ENCODE measurements around the gene AFTPH.
A peak's percentile ranks its signal among the peaks of the same experiment; 100 is the strongest.

Gene AFTPH

DNA sequence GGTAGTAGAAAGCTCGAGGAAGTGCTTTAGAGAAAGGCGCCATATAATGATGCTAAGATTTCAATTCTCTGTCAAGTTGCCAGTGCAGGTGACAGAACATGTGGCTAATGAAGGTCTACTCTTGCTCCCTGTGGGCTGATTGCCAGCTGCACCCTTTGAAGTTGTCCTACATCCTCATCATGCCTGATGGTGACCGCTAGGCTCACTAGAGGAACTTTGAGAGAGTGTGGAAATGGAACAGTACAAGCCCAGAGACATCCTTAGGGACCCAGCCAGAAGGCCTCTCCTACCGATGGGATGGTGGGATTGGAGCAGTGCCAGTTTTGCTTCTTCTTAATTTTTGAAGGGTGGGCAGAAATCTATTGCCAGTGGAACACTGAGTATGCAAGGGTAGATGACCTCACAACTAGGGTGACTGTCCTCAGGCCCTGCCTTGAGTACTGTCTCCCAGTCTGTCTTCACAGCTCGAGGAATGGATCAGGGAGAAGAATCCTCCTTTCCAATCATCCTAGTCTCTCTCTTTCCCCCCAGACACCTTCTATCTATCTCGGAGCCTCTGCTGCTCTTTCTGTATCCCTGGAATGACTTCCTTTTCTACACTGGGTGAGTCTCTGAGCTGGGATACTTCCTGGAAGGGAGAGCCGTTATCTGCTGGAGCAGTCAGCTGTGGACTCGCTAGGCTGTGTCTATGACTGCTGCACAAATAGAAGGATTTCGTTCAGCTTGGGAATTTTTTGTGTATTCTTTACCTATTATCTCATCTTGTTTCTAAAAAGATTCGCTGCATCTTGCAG, 36.7 kb upstream of the AFTPH start:
- ATAC-seq (replicated peaks) (no peak), DNase-seq (no peak)
- Mint-ChIP-seq H3K36me3 (ENCODE audit: insufficient read depth) (no peaks in the 10 kb centered on the region), H3K9me3 (no peaks in the 10 kb centered on the region), H3K27ac (no peak overlapping the region), H3K4me1 (ENCODE audit: low read depth in 2 of 2) (peaks cover 6 to 7% of the 10 kb centered on the region in 2 donors), H3K27me3 (peaks cover 6 to 33% of the 10 kb centered on the region in 2 donors), H3K4me3 (no peak overlapping the region)

DNA sequence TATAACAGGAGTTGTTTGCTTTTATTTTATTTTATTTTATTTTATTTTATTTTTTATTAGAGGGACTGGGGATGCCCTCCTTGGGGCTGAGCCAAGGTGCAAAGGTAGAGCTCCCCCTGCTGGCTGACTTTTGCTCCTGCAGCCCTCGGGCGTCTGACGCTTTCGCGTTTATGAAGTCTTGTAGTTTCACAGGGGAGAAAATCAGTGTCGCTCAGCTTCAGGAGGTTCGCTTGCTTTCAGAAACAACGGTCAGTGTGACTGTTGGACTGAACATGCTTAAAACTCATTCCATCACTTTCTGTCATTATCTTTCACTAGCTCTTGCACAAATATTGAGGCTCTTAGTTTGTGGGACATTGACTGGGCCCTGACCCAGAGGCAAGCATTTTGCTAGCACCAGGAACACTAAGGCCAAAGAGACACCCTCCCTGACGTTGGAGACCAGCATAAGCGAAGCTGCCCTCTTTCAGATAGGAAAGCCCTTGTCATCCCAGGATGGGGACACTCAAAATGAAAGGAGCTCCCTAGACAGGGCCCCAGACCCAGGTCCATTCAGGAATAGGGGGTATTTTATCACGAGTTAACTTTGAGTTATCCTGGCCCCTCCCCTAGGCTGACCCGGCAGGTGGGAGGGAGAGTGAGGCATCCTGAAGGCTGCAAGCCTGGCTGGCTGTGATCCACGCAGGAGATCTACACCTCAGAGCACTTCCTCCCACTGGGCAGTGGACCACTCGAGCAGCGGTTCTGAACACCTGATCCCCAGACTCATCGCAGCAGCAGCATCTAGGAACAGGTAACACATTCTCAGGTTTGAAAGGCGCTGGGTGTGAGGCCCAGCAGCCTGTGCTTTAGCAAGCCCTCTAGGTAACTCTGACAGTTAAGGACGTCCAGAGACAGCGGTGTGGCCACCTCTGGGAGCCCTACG, 35.8 kb upstream of the AFTPH start:
- Mint-ChIP-seq H3K27me3 (peaks cover 6 to 36% of the 10 kb centered on the region in 2 donors), H3K27ac (no peak overlapping the region), H3K36me3 (ENCODE audit: insufficient read depth) (peaks cover 3% of the 10 kb centered on the region), H3K4me1 (ENCODE audit: low read depth in 2 of 2) (peaks cover 6 to 7% of the 10 kb centered on the region in 2 donors), H3K4me3 (no peak overlapping the region), H3K9me3 (no peaks in the 10 kb centered on the region)
- DNase-seq (peak; percentile 74 to 80 (median 77)), ATAC-seq (replicated peaks) (peak; percentile 88)

- Mint-ChIP-seq H3K36me3 (ENCODE audit: insufficient read depth) (peaks cover 3% of the 10 kb centered on the region), H3K27ac (no peak overlapping the region), H3K4me1 (ENCODE audit: low read depth in 2 of 2) (peaks cover 6 to 7% of the 10 kb centered on the region in 2 donors), H3K27me3 (peaks cover 6 to 36% of the 10 kb centered on the region in 2 donors), H3K4me3 (no peak overlapping the region), H3K9me3 (no peaks in the 10 kb centered on the region)
- ATAC-seq (replicated peaks) (no peak), DNase-seq (no peak)
Measured at GRCh38 chr2:64489081-64489751, 34.9 kb upstream of the AFTPH start.

DNA sequence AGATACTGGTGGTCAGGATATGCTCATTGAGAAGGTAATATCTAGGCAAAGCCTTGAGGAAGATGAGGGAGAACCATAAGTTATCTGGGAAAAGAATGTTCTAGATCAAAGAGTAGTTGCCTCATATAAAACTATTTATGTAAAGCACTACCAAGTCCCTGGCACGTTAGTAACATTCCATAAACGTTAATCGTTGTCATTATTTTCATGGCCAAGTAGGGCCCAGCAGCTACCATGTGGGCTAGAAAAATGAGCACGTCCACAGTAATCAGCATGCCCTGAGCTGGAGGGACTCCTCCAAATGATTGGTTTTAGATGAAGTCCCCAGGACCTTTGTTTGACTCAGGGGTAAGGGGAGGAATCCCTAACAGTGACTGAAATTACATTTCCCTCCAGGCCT, 32.7 kb upstream of the AFTPH start:
- no peak for DNase-seq
- H3K4me1 Mint-ChIP-seq (ENCODE audit: low read depth in 2 of 2): peaks cover 6 to 7% of the 10 kb centered on the region in 2 donors
- no peak overlapping the region for H3K27ac Mint-ChIP-seq
- H3K27me3 Mint-ChIP-seq: peaks cover 13 to 40% of the 10 kb centered on the region in 2 donors
- no peaks in the 10 kb centered on the region for H3K9me3 Mint-ChIP-seq
- H3K36me3 Mint-ChIP-seq (ENCODE audit: insufficient read depth): peaks cover 3% of the 10 kb centered on the region
- no peak overlapping the region for H3K4me3 Mint-ChIP-seq
- ATAC-seq (replicated peaks): no peak

DNA sequence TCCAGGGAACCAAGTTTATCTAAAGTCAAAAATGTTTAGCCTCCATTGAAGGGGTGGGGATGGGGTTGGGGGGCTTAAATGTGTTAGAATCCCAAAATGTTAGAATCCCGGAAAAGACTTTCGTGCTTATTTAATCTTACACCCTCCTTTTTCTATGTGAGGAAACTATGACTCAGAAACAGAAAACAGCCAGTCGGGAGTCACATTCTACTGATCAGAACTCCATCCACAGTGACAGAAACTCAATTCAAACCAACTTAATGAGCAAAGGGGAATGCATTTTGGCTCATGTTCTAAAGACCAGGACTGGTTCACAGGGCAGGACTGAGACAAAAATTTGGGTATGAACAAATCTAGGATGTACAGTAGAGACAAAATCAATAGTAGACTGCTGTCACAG, 31.9 kb upstream of the AFTPH start:
- Mint-ChIP-seq H3K36me3 (ENCODE audit: insufficient read depth) (peaks cover 3% of the 10 kb centered on the region), H3K27me3 (peaks cover 8 to 40% of the 10 kb centered on the region in 2 donors), H3K4me3 (no peak overlapping the region), H3K4me1 (ENCODE audit: low read depth in 2 of 2) (peaks cover 6 to 7% of the 10 kb centered on the region in 2 donors), H3K9me3 (no peaks in the 10 kb centered on the region), H3K27ac (no peak overlapping the region)
- DNase-seq (no peak), ATAC-seq (replicated peaks) (no peak)

DNA sequence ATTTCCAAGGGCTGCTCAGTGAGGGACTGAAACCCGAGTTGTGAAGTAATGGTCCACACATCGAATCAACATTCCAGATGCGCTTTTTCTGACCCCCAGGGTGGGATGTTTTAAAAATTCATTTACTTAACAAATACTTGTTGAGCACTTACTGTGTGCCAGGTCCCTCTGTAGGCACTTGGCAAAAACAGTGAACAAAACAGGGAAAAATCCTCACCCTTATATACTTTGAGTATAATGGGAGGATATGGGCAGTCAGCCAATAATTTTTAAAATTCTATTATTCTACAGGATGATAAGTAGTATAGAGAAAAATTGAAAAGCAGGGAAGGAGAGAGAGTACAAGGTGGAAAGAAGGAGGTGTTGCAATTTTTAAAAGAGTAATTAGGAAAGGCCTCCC, 31.3 kb upstream of the AFTPH start:
- Mint-ChIP-seq H3K27me3 (peaks cover 8 to 41% of the 10 kb centered on the region in 2 donors), H3K36me3 (ENCODE audit: insufficient read depth) (peaks cover 3% of the 10 kb centered on the region), H3K9me3 (no peaks in the 10 kb centered on the region), H3K27ac (no peak overlapping the region), H3K4me1 (ENCODE audit: low read depth in 2 of 2) (peaks cover 6 to 7% of the 10 kb centered on the region in 2 donors), H3K4me3 (no peak overlapping the region)
- no peak for ATAC-seq (replicated peaks)
- DNase-seq: no peak

GRCh38 chr2:64493788-64494187, 30.3 kb upstream of the AFTPH start:
- Mint-ChIP-seq H3K27ac (no peak overlapping the region), H3K9me3 (no peaks in the 10 kb centered on the region), H3K36me3 (ENCODE audit: insufficient read depth) (peaks cover 3% of the 10 kb centered on the region), H3K27me3 (peaks cover 17 to 44% of the 10 kb centered on the region in 2 donors), H3K4me3 (no peak overlapping the region), H3K4me1 (ENCODE audit: low read depth in 2 of 2) (peaks cover 2 to 3% of the 10 kb centered on the region in 2 donors)
- ATAC-seq (replicated peaks) (no peak), DNase-seq (no peak)

DNA sequence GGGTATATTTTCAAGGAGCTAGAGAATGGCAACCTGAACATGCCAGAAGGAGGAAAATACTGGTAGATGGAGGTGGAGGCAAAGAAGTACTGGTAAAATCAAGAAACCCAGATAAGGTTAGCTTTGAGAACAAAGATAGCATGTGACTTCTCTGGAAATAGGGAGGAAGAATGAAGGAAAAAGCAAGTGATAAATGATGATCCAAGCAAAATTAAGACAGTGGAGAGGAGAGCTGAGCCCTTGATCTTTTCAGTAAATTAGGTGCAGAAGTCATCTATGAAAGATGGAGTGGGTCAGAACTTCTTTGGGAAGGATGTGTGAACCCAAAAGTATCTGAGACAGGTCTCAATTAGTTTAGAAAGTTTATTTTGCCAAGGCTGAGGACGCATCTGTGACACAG, 25.7 kb upstream of the AFTPH start:
- ATAC-seq (replicated peaks): no peak
- no peaks in the 10 kb centered on the region for H3K36me3 Mint-ChIP-seq (ENCODE audit: insufficient read depth)
- DNase-seq: no peak
- H3K27me3 Mint-ChIP-seq: peaks cover 20 to 55% of the 10 kb centered on the region in 2 donors
- no peaks in the 10 kb centered on the region for H3K4me1 Mint-ChIP-seq (ENCODE audit: low read depth in 2 of 2)
- no peaks in the 10 kb centered on the region for H3K9me3 Mint-ChIP-seq
- H3K4me3 Mint-ChIP-seq: no peak overlapping the region
- H3K27ac Mint-ChIP-seq: no peak overlapping the region

DNA sequence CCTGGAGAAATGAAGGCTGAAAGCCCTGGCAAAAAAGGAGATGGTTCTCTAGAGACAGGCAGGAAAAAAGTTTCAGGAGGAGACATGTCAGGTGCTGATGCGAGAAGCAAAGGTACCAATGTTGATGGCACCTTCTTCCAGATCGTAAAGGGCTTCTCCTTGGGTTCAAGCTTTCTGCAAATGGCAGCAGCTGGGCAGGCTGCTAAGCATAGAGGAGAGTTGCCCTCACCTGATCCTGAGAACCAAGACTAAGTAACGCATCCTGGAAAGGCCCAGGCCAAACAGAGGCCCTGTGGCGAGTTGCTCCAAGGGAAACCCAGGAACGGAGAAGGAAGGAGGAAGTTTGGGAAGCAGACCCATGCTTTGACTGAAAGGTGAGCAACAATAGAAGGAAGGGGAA, 23.6 kb upstream of the AFTPH start:
- H3K27ac Mint-ChIP-seq: no peak overlapping the region
- H3K36me3 Mint-ChIP-seq (ENCODE audit: insufficient read depth): no peaks in the 10 kb centered on the region
- H3K9me3 Mint-ChIP-seq: no peaks in the 10 kb centered on the region
- no peak overlapping the region for H3K4me3 Mint-ChIP-seq
- DNase-seq (no peak), ATAC-seq (replicated peaks) (no peak)
- no peaks in the 10 kb centered on the region for H3K4me1 Mint-ChIP-seq (ENCODE audit: low read depth in 2 of 2)
- H3K27me3 Mint-ChIP-seq: peaks cover 30 to 69% of the 10 kb centered on the region in 2 donors

DNA sequence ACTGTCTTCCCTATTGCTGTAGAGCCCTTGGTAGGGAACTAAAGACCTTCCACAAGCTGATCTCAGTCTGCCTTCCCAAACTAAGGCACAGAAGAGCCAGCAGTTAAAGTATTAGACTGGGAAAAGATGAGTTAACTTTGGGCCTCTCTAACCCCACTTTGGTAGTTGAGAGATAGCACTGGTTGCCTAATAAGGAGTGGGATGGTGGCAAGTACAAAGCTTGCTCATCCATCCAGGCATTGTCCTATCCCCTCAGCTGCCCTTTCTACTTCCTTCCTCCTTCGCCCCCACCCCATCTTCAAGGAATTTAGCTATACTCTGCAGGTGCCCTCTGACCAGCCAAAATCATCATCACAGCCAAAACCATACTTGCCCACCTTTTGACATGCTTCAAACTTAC, 22.2 kb upstream of the AFTPH start:
- H3K4me1 Mint-ChIP-seq (ENCODE audit: low read depth in 2 of 2): no peaks in the 10 kb centered on the region

DNA sequence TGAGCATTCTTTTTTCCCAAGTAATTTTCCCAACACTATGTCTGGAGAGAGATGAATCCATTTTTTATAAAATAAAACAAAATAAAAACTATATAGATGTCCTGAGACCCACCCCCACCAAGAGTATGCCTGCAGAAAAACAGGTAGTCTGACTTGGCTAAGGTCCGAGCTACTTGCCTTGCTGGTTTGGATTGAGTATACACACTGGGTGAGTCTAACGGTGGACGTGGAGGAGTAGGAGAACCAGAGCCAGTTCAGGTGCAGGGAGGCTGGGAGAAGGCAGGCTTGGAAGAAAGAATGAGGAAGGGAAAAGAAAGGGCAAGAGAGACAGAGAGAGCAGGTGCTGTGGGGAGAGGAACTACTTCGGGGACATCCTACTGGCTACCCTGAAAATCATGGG, 21.3 kb upstream of the AFTPH start:
- H3K4me3 Mint-ChIP-seq: no peak overlapping the region
- H3K27ac Mint-ChIP-seq: no peak overlapping the region
- H3K36me3 Mint-ChIP-seq (ENCODE audit: insufficient read depth): no peaks in the 10 kb centered on the region
- ATAC-seq (replicated peaks) (no peak), DNase-seq (no peak)
- peaks cover 32 to 56% of the 10 kb centered on the region in 2 donors for H3K27me3 Mint-ChIP-seq
- H3K4me1 Mint-ChIP-seq (ENCODE audit: low read depth in 2 of 2): no peaks in the 10 kb centered on the region
- H3K9me3 Mint-ChIP-seq: no peaks in the 10 kb centered on the region

More for the DNA sequence above, 22.2 kb upstream of the AFTPH start:
- DNase-seq: no peak
- no peaks in the 10 kb centered on the region for H3K9me3 Mint-ChIP-seq
- peaks cover 26 to 59% of the 10 kb centered on the region in 2 donors for H3K27me3 Mint-ChIP-seq
- no peaks in the 10 kb centered on the region for H3K36me3 Mint-ChIP-seq (ENCODE audit: insufficient read depth)
- H3K4me3 Mint-ChIP-seq: no peak overlapping the region
- no peak for ATAC-seq (replicated peaks)
- no peak overlapping the region for H3K27ac Mint-ChIP-seq

GRCh38 chr2:64504774-64505720, 19.1 kb upstream of the AFTPH start:
- DNase-seq (no peak), ATAC-seq (replicated peaks) (no peak)
- peaks cover 20 to 60% of the 10 kb centered on the region in 2 donors for H3K27me3 Mint-ChIP-seq
- H3K4me1 Mint-ChIP-seq (ENCODE audit: low read depth in 2 of 2): no peaks in the 10 kb centered on the region
- no peak overlapping the region for H3K27ac Mint-ChIP-seq
- no peak overlapping the region for H3K4me3 Mint-ChIP-seq
- no peaks in the 10 kb centered on the region for H3K36me3 Mint-ChIP-seq (ENCODE audit: insufficient read depth)
- no peaks in the 10 kb centered on the region for H3K9me3 Mint-ChIP-seq
